Measurements from ENCODE around the gene SNRPD3. TPM values are rescaled to one million over a fixed set of nuclear protein-coding genes. Genes with fewer than 3 reads are reported as not detected.
"Not testable (repeated sequence)": the region's sequence is repeated elsewhere in the genome, so short reads cannot be mapped to it uniquely, and the experiment has no call there.

The SNRPD3 gene
- total and polyA plus RNA-seq, 4 donors: 57.2 to 128 (median 85.9) TPM

- peak; percentile 90 for TF ChIP-seq MAX (IDR thresholded peaks at IDR 0.05)
Measured at GRCh38 chr22:24550028-24550901, 5.5 kb upstream of the SNRPD3 start (continued).

DNA sequence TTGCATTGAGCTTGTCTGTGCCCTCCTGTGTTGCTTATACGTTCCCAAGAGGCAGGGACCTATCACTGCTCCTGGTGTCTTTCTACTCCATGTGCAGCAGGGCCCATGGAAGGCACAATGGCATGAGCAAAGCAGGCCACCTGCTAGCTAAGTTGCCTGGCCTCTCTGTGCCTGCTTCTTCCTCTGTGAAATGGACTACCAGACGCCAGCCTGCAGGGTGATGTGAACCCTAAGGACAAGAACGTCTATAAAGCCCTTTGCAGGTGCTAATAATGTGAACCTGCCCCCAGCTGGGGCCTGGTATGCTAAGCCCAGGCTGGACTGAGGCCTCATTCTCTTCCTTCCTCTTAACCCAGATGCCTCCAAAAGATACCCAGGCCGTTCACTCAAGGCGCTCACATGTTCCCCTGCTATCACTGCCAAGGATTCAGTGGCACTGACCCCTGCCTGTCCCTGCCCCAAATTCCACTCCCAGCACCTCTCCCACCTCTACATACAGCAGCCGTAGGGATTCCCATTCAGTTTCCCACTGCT is 4.8 kb upstream of the SNRPD3 start:
- TF ChIP-seq JUND (IDR thresholded peaks at IDR 0.05) (no peak), RXRA (IDR thresholded peaks at IDR 0.05) (peak; percentile 37 to 42)
- peak overlapping the region; percentile 58 to 70 for H3K9ac ChIP-seq (ENCODE audit: low read depth in 1 of 2, low read length in 2 of 2)
- WGBS: 40% methylated on average over 6 of the region's 6 CpGs
- H3K36me3 ChIP-seq (ENCODE audit: control insufficient read depth in 4 of 4, insufficient read depth in 3 of 4, low read depth in 1 of 4, low read length in 3 of 4): peaks cover 7 to 23% (median 20%) of the 10 kb centered on the region in 4 donors
- H3K4me3 ChIP-seq (ENCODE audit: low read depth in 1 of 3, low read length in 3 of 3): no peak overlapping the region
- no peak for DNase-seq (ENCODE audit: low spot score)
- H3K27me3 ChIP-seq (ENCODE audit: control insufficient read depth in 4 of 4, insufficient read depth in 4 of 4, low read length in 3 of 4): no peaks in the 10 kb centered on the region
- peaks cover 15 to 72% (median 47%) of the 10 kb centered on the region in 4 donors for H3K4me1 ChIP-seq (ENCODE audit: control insufficient read depth in 4 of 4, insufficient read depth in 4 of 4, low read length in 3 of 4)
- no peaks in the 10 kb centered on the region for H3K9me3 ChIP-seq (ENCODE audit: control insufficient read depth in 4 of 4, low read length in 3 of 4)
- H3K27ac ChIP-seq (ENCODE audit: low read depth in 1 of 2, low read length in 2 of 2): peak overlapping the region; percentile 97

DNA sequence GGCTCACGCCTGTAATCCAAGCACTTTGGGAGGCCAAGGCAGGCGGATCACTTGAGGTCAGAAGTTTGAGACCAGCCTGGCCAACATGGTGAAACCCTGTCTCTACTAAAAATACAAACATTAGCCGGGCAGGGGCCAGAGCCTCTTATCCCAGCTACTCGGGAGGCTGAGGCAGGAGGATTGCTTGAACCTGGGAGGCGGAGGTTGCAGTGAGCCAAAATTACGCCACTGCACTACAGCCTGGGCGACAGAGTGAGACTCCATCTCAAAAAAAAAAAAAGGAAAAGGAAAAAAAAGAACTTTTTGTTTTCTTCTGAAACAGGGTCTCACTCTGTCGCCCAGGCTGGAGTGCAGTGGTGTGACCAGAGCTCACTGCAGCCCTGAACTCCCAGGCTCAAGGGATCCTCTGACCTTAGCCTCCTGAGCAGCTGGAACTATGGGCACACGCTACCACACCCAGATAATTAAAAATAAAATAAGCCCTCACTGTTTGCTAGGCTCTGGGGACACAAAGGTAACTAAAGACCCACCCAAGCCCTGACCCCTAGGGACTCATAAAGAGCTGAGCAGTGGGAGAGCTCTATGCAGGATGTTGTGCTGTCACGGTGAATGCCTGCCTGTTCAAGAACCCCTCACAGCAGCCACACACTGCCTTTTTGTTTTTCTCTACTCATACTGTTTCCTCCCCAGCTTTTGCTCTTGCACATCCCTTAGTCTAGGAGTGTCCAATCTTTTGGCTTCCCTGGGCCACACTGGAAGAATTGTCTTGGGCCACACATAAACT is 3.1 kb upstream of the SNRPD3 start:
- H3K4me3 ChIP-seq (ENCODE audit: low read depth in 1 of 3, low read length in 3 of 3): peak overlapping the region; percentile 24 to 74 (median 64)
- H3K36me3 ChIP-seq (ENCODE audit: control insufficient read depth in 4 of 4, insufficient read depth in 3 of 4, low read depth in 1 of 4, low read length in 3 of 4): peaks cover 2 to 11% (median 7%) of the 10 kb centered on the region in 4 donors
- H3K27me3 ChIP-seq (ENCODE audit: control insufficient read depth in 4 of 4, insufficient read depth in 4 of 4, low read length in 3 of 4); H3K9me3 ChIP-seq (ENCODE audit: control insufficient read depth in 4 of 4, low read length in 3 of 4); DNase-seq (ENCODE audit: low spot score): not testable (repeated sequence)
- 60% methylated on average over 10 of the region's 10 CpGs for WGBS
- H3K4me1 ChIP-seq (ENCODE audit: control insufficient read depth in 4 of 4, insufficient read depth in 4 of 4, low read length in 3 of 4): peaks cover 25 to 74% (median 49%) of the 10 kb centered on the region in 4 donors
- H3K9ac ChIP-seq (ENCODE audit: low read depth in 1 of 2, low read length in 2 of 2): peak overlapping the region; percentile 96 to 99
- H3K27ac ChIP-seq (ENCODE audit: low read depth in 1 of 2, low read length in 2 of 2): peak overlapping the region; percentile 97

- H3K27ac ChIP-seq (ENCODE audit: low read depth in 1 of 2, low read length in 2 of 2): peak overlapping the region; percentile 97
- no peaks in the 10 kb centered on the region for H3K9me3 ChIP-seq (ENCODE audit: control insufficient read depth in 4 of 4, low read length in 3 of 4)
- TF ChIP-seq NR2F2 (IDR thresholded peaks at IDR 0.05) (peak; percentile 4), RXRA (IDR thresholded peaks at IDR 0.05) (no peak), MAX (IDR thresholded peaks at IDR 0.05) (no peak), YY1 (IDR thresholded peaks at IDR 0.05) (peak; percentile 7), ATF3 (IDR thresholded peaks at IDR 0.05) (no peak), JUND (IDR thresholded peaks at IDR 0.05) (no peak), HNF4A (conservative IDR thresholded peaks at IDR 0.05) (peak in 1 of 2 donors; percentile 32), FOXA1 (IDR thresholded peaks at IDR 0.05) (no peak), TAF1 (conservative IDR thresholded peaks at IDR 0.05) (peak; percentile 8), GABPA (IDR thresholded peaks at IDR 0.05 in 1 of 2, conservative IDR thresholded peaks at IDR 0.05 in 1 of 2) (no peak), RAD21 (IDR thresholded peaks at IDR 0.05) (no peak)
- TF ChIP-seq, protein P1, sequence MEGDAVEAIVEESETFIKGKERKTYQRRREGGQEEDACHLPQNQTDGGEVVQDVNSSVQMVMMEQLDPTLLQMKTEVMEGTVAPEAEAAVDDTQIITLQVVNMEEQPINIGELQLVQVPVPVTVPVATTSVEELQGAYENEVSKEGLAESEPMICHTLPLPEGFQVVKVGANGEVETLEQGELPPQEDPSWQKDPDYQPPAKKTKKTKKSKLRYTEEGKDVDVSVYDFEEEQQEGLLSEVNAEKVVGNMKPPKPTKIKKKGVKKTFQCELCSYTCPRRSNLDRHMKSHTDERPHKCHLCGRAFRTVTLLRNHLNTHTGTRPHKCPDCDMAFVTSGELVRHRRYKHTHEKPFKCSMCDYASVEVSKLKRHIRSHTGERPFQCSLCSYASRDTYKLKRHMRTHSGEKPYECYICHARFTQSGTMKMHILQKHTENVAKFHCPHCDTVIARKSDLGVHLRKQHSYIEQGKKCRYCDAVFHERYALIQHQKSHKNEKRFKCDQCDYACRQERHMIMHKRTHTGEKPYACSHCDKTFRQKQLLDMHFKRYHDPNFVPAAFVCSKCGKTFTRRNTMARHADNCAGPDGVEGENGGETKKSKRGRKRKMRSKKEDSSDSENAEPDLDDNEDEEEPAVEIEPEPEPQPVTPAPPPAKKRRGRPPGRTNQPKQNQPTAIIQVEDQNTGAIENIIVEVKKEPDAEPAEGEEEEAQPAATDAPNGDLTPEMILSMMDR (IDR thresholded peaks at IDR 0.05; ENCODE audit: low read depth, low read length, missing input control): no peak
- H3K27me3 ChIP-seq (ENCODE audit: control insufficient read depth in 4 of 4, insufficient read depth in 4 of 4, low read length in 3 of 4): no peaks in the 10 kb centered on the region
- peaks cover 5 to 15% (median 12%) of the 10 kb centered on the region in 4 donors for H3K36me3 ChIP-seq (ENCODE audit: control insufficient read depth in 4 of 4, insufficient read depth in 3 of 4, low read depth in 1 of 4, low read length in 3 of 4)
- H3K9ac ChIP-seq (ENCODE audit: low read depth in 1 of 2, low read length in 2 of 2): peak overlapping the region; percentile 96 to 99
- WGBS: 17% methylated on average over 12 of the region's 12 CpGs
- peak overlapping the region; percentile 64 to 95 (median 74) for H3K4me3 ChIP-seq (ENCODE audit: low read depth in 1 of 3, low read length in 3 of 3)
- H3K4me1 ChIP-seq (ENCODE audit: control insufficient read depth in 4 of 4, insufficient read depth in 4 of 4, low read length in 3 of 4): peaks cover 21 to 69% (median 45%) of the 10 kb centered on the region in 4 donors
- peak; percentile 77 for DNase-seq (ENCODE audit: low spot score)
Measured at GRCh38 chr22:24553597-24554312, 2.0 kb upstream of the SNRPD3 start.

Data from liver (tissue), 9 donors.